ENCODE measurements around the gene PPA2. TPM values are rescaled to one million over a fixed set of nuclear protein-coding genes. Genes with fewer than 3 reads are reported as not detected.

PPA2 gene
- total and polyA plus RNA-seq, 10 of the 15 experiments (the other 5 are each of a cell fraction or from before 2014, with no cell fraction given) = 93.8 to 293 (median 146) TPM

DNA sequence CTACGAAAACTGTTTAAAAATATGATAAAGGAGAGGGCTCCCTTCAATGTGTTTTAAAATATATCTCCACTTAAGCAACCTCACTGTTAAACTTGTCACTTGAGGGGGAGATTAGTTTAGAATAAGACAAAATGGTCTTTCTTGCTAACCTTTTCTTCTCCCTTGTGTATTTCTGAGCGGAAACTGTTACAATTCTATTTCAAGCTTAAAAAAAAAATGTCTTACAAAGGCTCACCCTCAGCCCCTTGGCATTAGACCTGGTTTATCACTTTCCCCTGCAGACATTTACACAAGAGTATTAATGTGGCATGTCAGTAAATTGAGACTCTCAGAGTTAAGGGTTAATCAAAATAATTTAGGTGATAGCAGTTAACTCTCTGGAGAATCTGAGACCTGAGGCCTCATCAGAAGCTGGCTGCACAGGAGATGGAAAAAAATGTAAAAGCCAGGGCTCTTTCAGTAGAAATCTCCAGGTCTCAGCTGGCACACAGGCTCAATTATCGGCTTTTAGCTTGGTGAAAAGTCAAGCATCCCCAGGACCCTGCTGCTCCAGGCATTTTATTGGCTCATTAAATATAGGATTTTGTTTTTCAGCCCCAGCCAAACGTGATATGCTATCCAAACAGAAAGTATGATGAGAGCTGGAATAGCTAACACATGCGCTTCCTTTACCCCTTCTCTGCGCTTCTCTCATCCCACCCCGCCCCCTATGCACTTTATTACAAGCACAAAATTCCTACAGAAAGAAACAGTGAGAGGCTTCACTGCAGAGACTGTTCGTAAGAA lies 130.5 kb downstream of the PPA2 start:
- H3K4me2 ChIP-seq (ENCODE audit: control insufficient read depth, insufficient read depth) = no peak overlapping the region
- BruUV-seq (replicated peaks) = no TSS peak
- H3K27ac ChIP-seq (ENCODE audit: control insufficient read depth, insufficient read depth) = no peak overlapping the region
- intact Hi-C loops (cut with micrococcal nuclease; ENCODE audit: unreplicated experiment) (no loop called here), in situ Hi-C loops (cut with MboI) (no loop called here)
- no peaks in the 10 kb centered on the region for H3K36me3 ChIP-seq (ENCODE audit: control insufficient read depth in 2 of 2, insufficient read depth in 2 of 2, low read length in 1 of 2)
- ChIA-PET CTCF (no interaction called here), POLR2A (no interaction called here), SMC1A (ENCODE audit: uncharacterized antibody, unreplicated experiment) (interaction anchor here (1.0 kb wide), 1 partner anchor 57 kb away, joined by 3 read pairs; no protein-coding TSS in a partner anchor), RAD21 (ENCODE audit: unreplicated experiment) (no interaction called here)
- WGBS (ENCODE audit: insufficient coverage, insufficient replicate concordance, low lambda C conversion rate, missing lambda C conversion rate) = 76% methylated on average over 8 of the region's 8 CpGs
- no peaks in the 10 kb centered on the region for H3K4me1 ChIP-seq (ENCODE audit: control insufficient read depth, insufficient read depth, low read length)
- TF ChIP-seq EP300 (IDR thresholded peaks at IDR 0.05; ENCODE audit: borderline replicate concordance in 1 of 2, control insufficient read depth in 1 of 2, low read depth in 2 of 2, low read length in 2 of 2) (no peak), RBBP5 (conservative IDR thresholded peaks at IDR 0.05) (no peak), ETV6 (conservative IDR thresholded peaks at IDR 0.05 in 1 of 2, IDR thresholded peaks at IDR 0.05 in 1 of 2; ENCODE audit: borderline replicate concordance in 1 of 2, low read depth in 1 of 2) (no peak), HCFC1 (IDR thresholded peaks at IDR 0.05; ENCODE audit: low read length) (no peak), CREB1 (IDR thresholded peaks at IDR 0.05; ENCODE audit: low read depth) (no peak), CBFB (IDR thresholded peaks at IDR 0.05; ENCODE audit: low read depth) (no peak), SPI1 (IDR thresholded peaks at IDR 0.05; ENCODE audit: borderline replicate concordance, insufficient read depth, low read depth, low read length) (no peak), FOXK2 (IDR thresholded peaks at IDR 0.05) (no peak), IKZF2 (IDR thresholded peaks at IDR 0.05) (no peak)
- TF ChIP-seq, protein P1, sequence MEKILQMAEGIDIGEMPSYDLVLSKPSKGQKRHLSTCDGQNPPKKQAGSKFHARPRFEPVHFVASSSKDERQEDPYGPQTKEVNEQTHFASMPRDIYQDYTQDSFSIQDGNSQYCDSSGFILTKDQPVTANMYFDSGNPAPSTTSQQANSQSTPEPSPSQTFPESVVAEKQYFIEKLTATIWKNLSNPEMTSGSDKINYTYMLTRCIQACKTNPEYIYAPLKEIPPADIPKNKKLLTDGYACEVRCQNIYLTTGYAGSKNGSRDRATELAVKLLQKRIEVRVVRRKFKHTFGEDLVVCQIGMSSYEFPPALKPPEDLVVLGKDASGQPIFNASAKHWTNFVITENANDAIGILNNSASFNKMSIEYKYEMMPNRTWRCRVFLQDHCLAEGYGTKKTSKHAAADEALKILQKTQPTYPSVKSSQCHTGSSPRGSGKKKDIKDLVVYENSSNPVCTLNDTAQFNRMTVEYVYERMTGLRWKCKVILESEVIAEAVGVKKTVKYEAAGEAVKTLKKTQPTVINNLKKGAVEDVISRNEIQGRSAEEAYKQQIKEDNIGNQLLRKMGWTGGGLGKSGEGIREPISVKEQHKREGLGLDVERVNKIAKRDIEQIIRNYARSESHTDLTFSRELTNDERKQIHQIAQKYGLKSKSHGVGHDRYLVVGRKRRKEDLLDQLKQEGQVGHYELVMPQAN (conservative IDR thresholded peaks at IDR 0.05) = no peak
- TF ChIP-seq, protein P2, sequence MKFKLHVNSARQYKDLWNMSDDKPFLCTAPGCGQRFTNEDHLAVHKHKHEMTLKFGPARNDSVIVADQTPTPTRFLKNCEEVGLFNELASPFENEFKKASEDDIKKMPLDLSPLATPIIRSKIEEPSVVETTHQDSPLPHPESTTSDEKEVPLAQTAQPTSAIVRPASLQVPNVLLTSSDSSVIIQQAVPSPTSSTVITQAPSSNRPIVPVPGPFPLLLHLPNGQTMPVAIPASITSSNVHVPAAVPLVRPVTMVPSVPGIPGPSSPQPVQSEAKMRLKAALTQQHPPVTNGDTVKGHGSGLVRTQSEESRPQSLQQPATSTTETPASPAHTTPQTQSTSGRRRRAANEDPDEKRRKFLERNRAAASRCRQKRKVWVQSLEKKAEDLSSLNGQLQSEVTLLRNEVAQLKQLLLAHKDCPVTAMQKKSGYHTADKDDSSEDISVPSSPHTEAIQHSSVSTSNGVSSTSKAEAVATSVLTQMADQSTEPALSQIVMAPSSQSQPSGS (IDR thresholded peaks at IDR 0.05; ENCODE audit: low read length) = no peak
- TF ChIP-seq, protein P3, sequence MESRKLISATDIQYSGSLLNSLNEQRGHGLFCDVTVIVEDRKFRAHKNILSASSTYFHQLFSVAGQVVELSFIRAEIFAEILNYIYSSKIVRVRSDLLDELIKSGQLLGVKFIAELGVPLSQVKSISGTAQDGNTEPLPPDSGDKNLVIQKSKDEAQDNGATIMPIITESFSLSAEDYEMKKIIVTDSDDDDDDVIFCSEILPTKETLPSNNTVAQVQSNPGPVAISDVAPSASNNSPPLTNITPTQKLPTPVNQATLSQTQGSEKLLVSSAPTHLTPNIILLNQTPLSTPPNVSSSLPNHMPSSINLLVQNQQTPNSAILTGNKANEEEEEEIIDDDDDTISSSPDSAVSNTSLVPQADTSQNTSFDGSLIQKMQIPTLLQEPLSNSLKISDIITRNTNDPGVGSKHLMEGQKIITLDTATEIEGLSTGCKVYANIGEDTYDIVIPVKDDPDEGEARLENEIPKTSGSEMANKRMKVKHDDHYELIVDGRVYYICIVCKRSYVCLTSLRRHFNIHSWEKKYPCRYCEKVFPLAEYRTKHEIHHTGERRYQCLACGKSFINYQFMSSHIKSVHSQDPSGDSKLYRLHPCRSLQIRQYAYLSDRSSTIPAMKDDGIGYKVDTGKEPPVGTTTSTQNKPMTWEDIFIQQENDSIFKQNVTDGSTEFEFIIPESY (IDR thresholded peaks at IDR 0.05) = no peak
- TF ChIP-seq, protein P4, sequence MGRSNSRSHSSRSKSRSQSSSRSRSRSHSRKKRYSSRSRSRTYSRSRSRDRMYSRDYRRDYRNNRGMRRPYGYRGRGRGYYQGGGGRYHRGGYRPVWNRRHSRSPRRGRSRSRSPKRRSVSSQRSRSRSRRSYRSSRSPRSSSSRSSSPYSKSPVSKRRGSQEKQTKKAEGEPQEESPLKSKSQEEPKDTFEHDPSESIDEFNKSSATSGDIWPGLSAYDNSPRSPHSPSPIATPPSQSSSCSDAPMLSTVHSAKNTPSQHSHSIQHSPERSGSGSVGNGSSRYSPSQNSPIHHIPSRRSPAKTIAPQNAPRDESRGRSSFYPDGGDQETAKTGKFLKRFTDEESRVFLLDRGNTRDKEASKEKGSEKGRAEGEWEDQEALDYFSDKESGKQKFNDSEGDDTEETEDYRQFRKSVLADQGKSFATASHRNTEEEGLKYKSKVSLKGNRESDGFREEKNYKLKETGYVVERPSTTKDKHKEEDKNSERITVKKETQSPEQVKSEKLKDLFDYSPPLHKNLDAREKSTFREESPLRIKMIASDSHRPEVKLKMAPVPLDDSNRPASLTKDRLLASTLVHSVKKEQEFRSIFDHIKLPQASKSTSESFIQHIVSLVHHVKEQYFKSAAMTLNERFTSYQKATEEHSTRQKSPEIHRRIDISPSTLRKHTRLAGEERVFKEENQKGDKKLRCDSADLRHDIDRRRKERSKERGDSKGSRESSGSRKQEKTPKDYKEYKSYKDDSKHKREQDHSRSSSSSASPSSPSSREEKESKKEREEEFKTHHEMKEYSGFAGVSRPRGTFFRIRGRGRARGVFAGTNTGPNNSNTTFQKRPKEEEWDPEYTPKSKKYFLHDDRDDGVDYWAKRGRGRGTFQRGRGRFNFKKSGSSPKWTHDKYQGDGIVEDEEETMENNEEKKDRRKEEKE (IDR thresholded peaks at IDR 0.05) = no peak
- no peak overlapping the region for H2AFZ ChIP-seq (ENCODE audit: control insufficient read depth, low read depth, low read length)
- no peaks in the 10 kb centered on the region for H3K79me2 ChIP-seq (ENCODE audit: control insufficient read depth, insufficient read depth, low read length)
- ATAC-seq = no peak
- no peak overlapping the region for H3K9ac ChIP-seq (ENCODE audit: control insufficient read depth, insufficient read depth, low read length)
- no peak for FAIRE-seq
- H3K9me3 ChIP-seq (replicated peaks; ENCODE audit: control insufficient read depth, insufficient read depth, low read length) = no peaks in the 10 kb centered on the region
- no peaks in the 10 kb centered on the region for H3K27me3 ChIP-seq (replicated peaks in 1 of 2; ENCODE audit: control insufficient read depth in 2 of 2, insufficient read depth in 2 of 2, low read length in 1 of 2)
- no peak overlapping the region for H3K4me3 ChIP-seq
- DNase-seq (ENCODE audit: low read depth, low spot score) = no peak
- no peaks in the 10 kb centered on the region for H4K20me1 ChIP-seq (ENCODE audit: control insufficient read depth, insufficient read depth)

Measured in GM12878 (cell line).